Measurements from ENCODE around the gene SLC40A1.

Gene SLC40A1

DNA sequence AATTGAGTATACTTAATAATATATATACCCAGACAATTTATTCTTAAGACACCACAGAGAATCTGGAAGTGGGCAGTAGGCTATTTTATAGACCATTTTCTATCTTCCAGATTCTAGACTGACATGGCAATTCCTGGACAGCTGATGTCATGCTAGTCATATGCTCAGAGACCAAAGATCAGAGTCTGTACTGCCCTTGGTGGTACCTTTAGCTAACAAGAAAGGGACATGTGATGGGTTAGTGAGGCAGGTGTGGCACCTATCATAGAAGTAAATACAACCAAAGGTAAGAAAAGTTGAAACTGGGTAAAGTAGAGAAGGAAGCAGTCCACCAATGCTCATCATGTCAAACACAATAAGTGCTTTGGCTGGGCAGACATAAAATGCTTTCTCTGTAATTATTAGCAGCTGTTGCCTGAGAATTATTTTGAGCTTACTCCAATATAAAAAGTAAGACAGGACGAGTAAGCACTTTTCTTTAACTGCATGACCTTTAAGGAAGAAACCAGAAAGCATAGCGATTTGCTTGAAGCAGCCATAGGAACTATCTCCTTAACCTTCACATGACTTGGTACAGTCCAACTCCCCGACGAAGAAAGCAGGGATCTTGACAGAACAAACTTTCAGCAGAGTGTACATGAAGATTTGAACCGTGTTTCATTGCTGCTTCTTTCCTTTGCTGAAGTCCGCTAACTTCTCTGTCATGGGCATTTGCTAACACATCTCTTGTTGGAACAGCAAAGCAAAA, 47.1 kb downstream of the SLC40A1 start:
- DNase-seq (ENCODE audit: low read depth, low spot score), result no peak
- no peak for TF ChIP-seq FOXP2 (optimal IDR thresholded peaks at IDR 0.05; ENCODE audit: control extremely low read depth, extremely low read length, insufficient read depth)
- TF ChIP-seq EZH2 (IDR thresholded peaks at IDR 0.05), result no peak
- TF ChIP-seq POLR2AphosphoS5 (IDR thresholded peaks at IDR 0.05; ENCODE audit: borderline replicate concordance, low read depth, low read length), result no peak
- Histone ChIP-seq H3K4me3 (peak overlapping the region; percentile 17; the same call in 1 of the 2 replicates), H3K27ac (peak overlapping the region; percentile 82), H3K9me3 (ENCODE audit: low read depth, low read length) (no peaks in the 10 kb centered on the region), H3K9ac (ENCODE audit: insufficient read length) (peak overlapping the region; percentile 10), H3K36me3 (ENCODE audit: insufficient read depth, low read length) (no peaks in the 10 kb centered on the region)

DNA sequence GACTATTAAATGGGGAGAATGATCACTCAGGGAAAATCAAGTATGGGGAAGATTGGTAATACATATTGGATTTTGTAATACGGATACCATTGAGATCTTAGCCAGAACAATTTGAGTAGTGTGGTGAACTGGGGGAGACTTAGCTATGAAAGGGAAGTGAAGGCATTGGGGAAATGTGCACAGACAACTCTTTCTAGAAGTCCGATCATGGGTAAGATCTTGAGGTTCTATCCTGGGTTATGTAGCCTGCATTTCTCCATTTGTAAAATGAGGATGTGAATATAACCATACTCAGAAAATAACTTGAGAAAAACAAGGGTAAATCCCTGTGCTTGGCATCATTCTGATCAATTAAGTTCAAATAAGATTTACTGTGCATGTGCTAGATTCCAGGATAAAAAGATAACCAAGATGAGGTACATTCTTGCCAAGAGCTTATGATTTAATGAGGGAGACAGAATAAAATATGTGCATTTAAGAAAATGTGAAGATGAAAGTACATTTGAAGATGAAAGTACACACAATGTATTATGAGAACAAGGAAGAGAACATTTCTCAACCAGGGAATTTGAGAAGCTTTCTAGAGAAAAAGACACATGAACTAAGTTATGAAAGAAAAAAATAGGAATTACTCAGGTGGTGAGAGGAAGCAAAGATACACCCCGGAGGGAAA, 49.5 kb downstream of the SLC40A1 start:
- no peak for DNase-seq (ENCODE audit: low read depth, low spot score)
- H3K27ac ChIP-seq, result no peak overlapping the region
- H3K36me3 ChIP-seq (ENCODE audit: insufficient read depth, low read length), result no peaks in the 10 kb centered on the region
- TF ChIP-seq FOXP2 (optimal IDR thresholded peaks at IDR 0.05; ENCODE audit: control extremely low read depth, extremely low read length, insufficient read depth), result no peak
- no peak for TF ChIP-seq EZH2 (IDR thresholded peaks at IDR 0.05)
- H3K9me3 ChIP-seq (ENCODE audit: low read depth, low read length), result no peaks in the 10 kb centered on the region
- H3K9ac ChIP-seq (ENCODE audit: insufficient read length), result no peak overlapping the region
- H3K4me3 ChIP-seq, result no peak overlapping the region

- H3K36me3 ChIP-seq (ENCODE audit: insufficient read depth, low read length), result no peaks in the 10 kb centered on the region
- TF ChIP-seq FOXP2 (optimal IDR thresholded peaks at IDR 0.05; ENCODE audit: control extremely low read depth, extremely low read length, insufficient read depth), result no peak
- no peak for TF ChIP-seq POLR2AphosphoS5 (IDR thresholded peaks at IDR 0.05; ENCODE audit: borderline replicate concordance, low read depth, low read length)
- TF ChIP-seq EZH2 (IDR thresholded peaks at IDR 0.05), result no peak
- peak overlapping the region; percentile 95 for H3K27ac ChIP-seq
- no peak overlapping the region for H3K9ac ChIP-seq (ENCODE audit: insufficient read length)
- H3K9me3 ChIP-seq (ENCODE audit: low read depth, low read length), result no peaks in the 10 kb centered on the region
- H3K4me3 ChIP-seq, result peak overlapping the region; percentile 46; the same call in 1 of the 2 replicates
- no peak for DNase-seq (ENCODE audit: low read depth, low spot score)
These were observed 52.0 kb downstream of the SLC40A1 start for GRCh38 chr2:189528617-189529016.

- Histone ChIP-seq H3K9me3 (ENCODE audit: low read depth, low read length) (no peaks in the 10 kb centered on the region), H3K4me3 (peak overlapping the region; percentile 46), H3K9ac (ENCODE audit: insufficient read length) (peak overlapping the region; percentile 60), H3K27ac (peak overlapping the region; percentile 95), H3K36me3 (ENCODE audit: insufficient read depth, low read length) (no peaks in the 10 kb centered on the region)
- DNase-seq (ENCODE audit: low read depth, low spot score), result no peak
- no peak for TF ChIP-seq FOXP2 (optimal IDR thresholded peaks at IDR 0.05; ENCODE audit: control extremely low read depth, extremely low read length, insufficient read depth)
- TF ChIP-seq POLR2AphosphoS5 (IDR thresholded peaks at IDR 0.05; ENCODE audit: borderline replicate concordance, low read depth, low read length), result no peak; the same call in 1 of the 2 replicates
- TF ChIP-seq EZH2 (IDR thresholded peaks at IDR 0.05), result no peak
These were observed 52.6 kb downstream of the SLC40A1 start for GRCh38 chr2:189527812-189528592.

GRCh38 chr2:189527041-189527750, 53.4 kb downstream of the SLC40A1 start:
- no peaks in the 10 kb centered on the region for H3K36me3 ChIP-seq (ENCODE audit: insufficient read depth, low read length)

DNA sequence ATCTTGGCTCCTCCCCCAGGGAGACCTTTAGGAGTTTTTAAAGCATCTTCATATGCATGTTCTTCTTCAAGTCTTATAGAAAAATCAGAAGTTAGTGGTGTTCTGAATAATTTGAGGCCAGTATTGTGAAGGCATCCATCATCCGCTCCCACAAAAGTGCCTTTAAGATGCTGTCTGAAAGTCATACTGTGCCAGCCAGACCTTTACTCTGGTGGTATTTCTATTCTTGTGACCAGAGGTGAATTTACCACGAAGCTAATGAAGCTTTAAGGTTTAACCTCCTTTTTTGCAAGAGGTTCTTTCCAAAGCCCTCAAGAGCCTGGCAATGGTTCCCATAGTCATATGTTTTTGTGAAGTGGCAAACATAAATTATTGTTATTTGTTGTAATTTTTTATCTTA, 54.3 kb downstream of the SLC40A1 start:
- no peak overlapping the region for H3K9ac ChIP-seq (ENCODE audit: insufficient read length)
- no peak for DNase-seq (ENCODE audit: low read depth, low spot score)
- no peaks in the 10 kb centered on the region for H3K36me3 ChIP-seq (ENCODE audit: insufficient read depth, low read length)
- H3K9me3 ChIP-seq (ENCODE audit: low read depth, low read length), result no peaks in the 10 kb centered on the region
- H3K27ac ChIP-seq, result no peak overlapping the region
- no peak overlapping the region for H3K4me3 ChIP-seq
- TF ChIP-seq FOXP2 (optimal IDR thresholded peaks at IDR 0.05; ENCODE audit: control extremely low read depth, extremely low read length, insufficient read depth), result no peak
- TF ChIP-seq POLR2AphosphoS5 (IDR thresholded peaks at IDR 0.05; ENCODE audit: borderline replicate concordance, low read depth, low read length), result no peak
- no peak for TF ChIP-seq EZH2 (IDR thresholded peaks at IDR 0.05)

More at GRCh38 chr2:189527041-189527750, 53.4 kb downstream of the SLC40A1 start:
- DNase-seq (ENCODE audit: low read depth, low spot score), result no peak
- Histone ChIP-seq H3K9me3 (ENCODE audit: low read depth, low read length) (no peaks in the 10 kb centered on the region), H3K4me3 (peak overlapping the region; percentile 46), H3K9ac (ENCODE audit: insufficient read length) (peak overlapping the region; percentile 60), H3K27ac (peak overlapping the region; percentile 95)
- no peak for TF ChIP-seq EZH2 (IDR thresholded peaks at IDR 0.05)
- no peak for TF ChIP-seq FOXP2 (optimal IDR thresholded peaks at IDR 0.05; ENCODE audit: control extremely low read depth, extremely low read length, insufficient read depth)
- TF ChIP-seq POLR2AphosphoS5 (IDR thresholded peaks at IDR 0.05; ENCODE audit: borderline replicate concordance, low read depth, low read length), result no peak

- Histone ChIP-seq H3K36me3 (ENCODE audit: insufficient read depth, low read length) (no peaks in the 10 kb centered on the region), H3K9ac (ENCODE audit: insufficient read length) (no peak overlapping the region)
- no peak for TF ChIP-seq POLR2AphosphoS5 (IDR thresholded peaks at IDR 0.05; ENCODE audit: borderline replicate concordance, low read depth, low read length)
- no peak for TF ChIP-seq EZH2 (IDR thresholded peaks at IDR 0.05)
- TF ChIP-seq FOXP2 (optimal IDR thresholded peaks at IDR 0.05; ENCODE audit: control extremely low read depth, extremely low read length, insufficient read depth), result no peak
These were observed 55.8 kb downstream of the SLC40A1 start for GRCh38 chr2:189524746-189525145.

More at GRCh38 chr2:189524746-189525145, 55.8 kb downstream of the SLC40A1 start:
- Histone ChIP-seq H3K4me3 (no peak overlapping the region), H3K27ac (no peak overlapping the region), H3K9me3 (ENCODE audit: low read depth, low read length) (no peaks in the 10 kb centered on the region)
- DNase-seq (ENCODE audit: low read depth, low spot score), result no peak
